Chondrocyte (in vitro differentiated cells): ENCODE data around the gene COLEC11. TPM values are rescaled to one million over a fixed set of nuclear protein-coding genes. Genes with fewer than 3 reads are reported as not detected.

Experiments used
- DNase-seq: peaks from one replicate; pipeline ENCODE4 v3.0.0; 2021; ENCODE audit warnings: mixed read lengths, low spot score
- H3K27ac Mint-ChIP-seq: one replicate; pipeline ENCODE4 v1.8.0; 2021; ENCODE audit warnings: mild to moderate bottlenecking, moderate library complexity, mixed read lengths; ENCODE audit not compliant: unreplicated experiment
- H3K27me3 Mint-ChIP-seq: 2 replicates; pipeline ENCODE4 v1.8.0; 2021; ENCODE audit warnings: low read depth, mixed read lengths
- H3K36me3 Mint-ChIP-seq: 2 replicates; pipeline ENCODE4 v1.8.0; 2021; ENCODE audit warnings: low read depth, mixed read lengths
- H3K4me1 Mint-ChIP-seq: 2 replicates; pipeline ENCODE4 v1.8.0; 2021; ENCODE audit warnings: low read depth, mild to moderate bottlenecking, mixed read lengths
- H3K4me3 Mint-ChIP-seq: one replicate; pipeline ENCODE4 v1.8.0; 2021; ENCODE audit warnings: mild to moderate bottlenecking, moderate library complexity, mixed read lengths; ENCODE audit not compliant: unreplicated experiment
- H3K9me3 Mint-ChIP-seq: 2 replicates; pipeline ENCODE4 v1.8.0; 2021; ENCODE audit warnings: low read depth, mixed read lengths
- total RNA-seq: library from RNA; stranded (reverse); gene quantifications from 3 replicates; pipeline ENCODE4 v1.2.1, GENCODE V29; 2021
- TF ChIP-seq, protein P1 (sequence below): fragments of 200-600 bp; sonication (generic); IDR thresholded peaks from 2 replicates; pipeline ENCODE4 v1.5.0; 2021; ENCODE audit warnings: antibody characterized with exemption, mild to moderate bottlenecking, moderate library complexity

Gene COLEC11
- total RNA-seq, 1 donor from 2014 or later = not detected

DNA sequence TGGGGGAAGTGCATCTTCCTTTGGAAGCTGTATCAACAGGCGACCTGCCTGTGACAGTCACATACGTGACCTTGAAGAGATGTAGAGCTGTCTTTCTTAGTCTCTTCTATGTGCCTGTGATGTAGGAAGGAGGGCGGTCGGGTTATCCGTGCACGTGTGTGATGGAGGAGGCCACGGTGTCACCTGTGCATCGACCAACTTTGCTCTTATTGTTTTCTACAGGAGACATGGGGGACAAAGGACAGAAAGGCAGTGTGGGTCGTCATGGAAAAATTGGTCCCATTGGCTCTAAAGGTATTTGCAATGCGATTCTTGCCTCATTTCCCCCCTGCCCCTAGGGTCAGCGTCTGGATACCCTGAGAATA lies 42.4 kb downstream of the COLEC11 start:
- Mint-ChIP-seq H3K4me3 (no peak overlapping the region), H3K4me1 (no peaks in the 10 kb centered on the region), H3K27me3 (peaks cover 33% of the 10 kb centered on the region), H3K36me3 (no peaks in the 10 kb centered on the region), H3K27ac (no peak overlapping the region), H3K9me3 (no peaks in the 10 kb centered on the region)
- TF ChIP-seq, protein P1, sequence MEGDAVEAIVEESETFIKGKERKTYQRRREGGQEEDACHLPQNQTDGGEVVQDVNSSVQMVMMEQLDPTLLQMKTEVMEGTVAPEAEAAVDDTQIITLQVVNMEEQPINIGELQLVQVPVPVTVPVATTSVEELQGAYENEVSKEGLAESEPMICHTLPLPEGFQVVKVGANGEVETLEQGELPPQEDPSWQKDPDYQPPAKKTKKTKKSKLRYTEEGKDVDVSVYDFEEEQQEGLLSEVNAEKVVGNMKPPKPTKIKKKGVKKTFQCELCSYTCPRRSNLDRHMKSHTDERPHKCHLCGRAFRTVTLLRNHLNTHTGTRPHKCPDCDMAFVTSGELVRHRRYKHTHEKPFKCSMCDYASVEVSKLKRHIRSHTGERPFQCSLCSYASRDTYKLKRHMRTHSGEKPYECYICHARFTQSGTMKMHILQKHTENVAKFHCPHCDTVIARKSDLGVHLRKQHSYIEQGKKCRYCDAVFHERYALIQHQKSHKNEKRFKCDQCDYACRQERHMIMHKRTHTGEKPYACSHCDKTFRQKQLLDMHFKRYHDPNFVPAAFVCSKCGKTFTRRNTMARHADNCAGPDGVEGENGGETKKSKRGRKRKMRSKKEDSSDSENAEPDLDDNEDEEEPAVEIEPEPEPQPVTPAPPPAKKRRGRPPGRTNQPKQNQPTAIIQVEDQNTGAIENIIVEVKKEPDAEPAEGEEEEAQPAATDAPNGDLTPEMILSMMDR = no peak
- DNase-seq = no peak

DNA sequence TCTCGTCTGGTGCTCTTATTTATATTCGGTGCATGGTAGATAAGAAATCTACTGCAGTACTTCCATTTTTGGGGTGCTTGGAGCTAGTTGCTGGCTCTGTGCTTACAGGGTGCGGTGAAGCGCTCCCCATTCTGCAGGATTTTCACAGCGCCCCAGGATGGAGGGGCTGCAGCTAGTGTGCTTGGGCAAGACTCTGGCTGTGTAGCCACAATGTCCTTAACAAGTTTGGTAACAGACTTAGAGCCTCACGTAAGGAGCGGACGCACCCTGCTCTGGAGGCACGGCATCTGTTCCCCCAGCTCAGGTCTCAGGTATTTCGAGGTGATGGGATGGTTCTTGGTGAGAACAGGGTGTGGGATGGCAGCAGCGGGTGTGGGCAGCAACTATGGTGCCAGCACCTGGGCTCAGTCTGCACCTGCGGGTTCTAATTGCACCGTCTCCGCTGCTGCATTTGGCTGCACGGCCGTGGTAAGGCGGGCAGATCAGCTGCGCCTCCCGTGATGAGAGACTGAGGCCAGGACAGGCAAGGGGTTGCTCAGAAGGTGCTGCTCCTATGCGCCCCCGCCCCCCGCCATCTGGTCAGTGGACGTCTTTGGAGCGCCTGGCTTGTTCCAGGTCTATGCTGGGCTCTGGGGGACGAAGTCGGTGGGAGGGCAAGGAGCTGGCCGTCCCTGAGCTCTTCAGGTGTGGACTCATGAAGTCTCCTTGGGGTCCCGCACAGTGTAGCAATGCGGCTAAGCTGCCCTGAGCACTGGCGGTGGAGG lies 43.0 kb downstream of the COLEC11 start:
- TF ChIP-seq, protein P1 = no peak
- Mint-ChIP-seq H3K9me3 (no peaks in the 10 kb centered on the region), H3K4me3 (no peak overlapping the region), H3K36me3 (no peaks in the 10 kb centered on the region), H3K27me3 (peaks cover 33% of the 10 kb centered on the region), H3K27ac (no peak overlapping the region), H3K4me1 (no peaks in the 10 kb centered on the region)
- DNase-seq = peak; percentile 86

DNA sequence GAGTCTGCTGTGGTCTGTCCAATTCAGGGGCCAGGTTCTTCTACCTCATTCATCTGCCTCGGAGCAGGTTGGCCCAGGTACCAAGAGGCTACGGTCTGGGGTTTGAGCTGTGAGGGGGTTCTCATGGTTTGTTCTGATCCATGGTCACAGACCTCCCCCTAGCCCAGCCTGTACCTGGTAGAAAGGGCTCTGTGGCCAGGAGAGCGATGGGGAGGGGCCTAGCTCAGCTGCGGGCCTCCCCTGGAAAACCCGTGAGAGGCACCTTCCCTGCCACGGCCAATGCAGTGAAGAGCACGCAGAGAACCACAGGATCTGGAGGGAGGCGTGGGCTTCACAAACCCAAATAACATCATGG lies 43.5 kb downstream of the COLEC11 start:
- TF ChIP-seq, protein P1 = no peak
- peak; percentile 54 for DNase-seq
- Mint-ChIP-seq H3K27me3 (peaks cover 29% of the 10 kb centered on the region), H3K4me1 (no peaks in the 10 kb centered on the region), H3K9me3 (no peaks in the 10 kb centered on the region), H3K27ac (no peak overlapping the region), H3K36me3 (no peaks in the 10 kb centered on the region), H3K4me3 (no peak overlapping the region)

DNA sequence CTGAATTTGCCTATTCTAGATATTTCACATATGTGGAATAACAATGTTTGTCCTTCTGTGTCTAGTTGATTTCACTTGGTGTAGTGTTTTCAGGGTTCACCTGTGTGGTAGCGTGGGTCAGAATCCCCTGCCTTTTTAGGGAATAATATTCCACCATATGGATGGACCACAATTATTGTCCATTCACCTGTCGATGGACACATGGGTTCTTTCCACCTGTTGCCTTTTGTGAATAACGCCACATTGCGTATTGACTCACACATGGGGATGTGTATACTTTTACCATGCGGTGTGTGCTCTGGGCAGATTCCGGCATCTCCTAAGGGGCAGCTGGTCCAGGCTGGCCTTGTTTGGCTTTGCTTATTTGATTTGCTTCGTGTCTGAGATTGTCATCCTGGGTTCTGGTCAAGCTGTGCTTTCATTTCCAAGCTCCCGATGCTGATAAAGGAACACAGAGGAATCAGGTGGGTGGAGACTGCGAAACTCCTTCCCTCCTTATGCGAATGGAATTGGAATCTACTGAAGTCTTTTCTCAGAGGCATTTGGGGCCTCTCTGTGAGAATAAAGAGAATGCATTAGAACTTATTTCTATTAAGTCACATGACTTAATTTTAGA lies 44.2 kb downstream of the COLEC11 start:
- Mint-ChIP-seq H3K27me3 (peaks cover 26% of the 10 kb centered on the region), H3K27ac (no peak overlapping the region), H3K36me3 (no peaks in the 10 kb centered on the region), H3K9me3 (no peaks in the 10 kb centered on the region), H3K4me3 (no peak overlapping the region), H3K4me1 (no peaks in the 10 kb centered on the region)
- DNase-seq = peak; percentile 20
- TF ChIP-seq, protein P1 = no peak

DNA sequence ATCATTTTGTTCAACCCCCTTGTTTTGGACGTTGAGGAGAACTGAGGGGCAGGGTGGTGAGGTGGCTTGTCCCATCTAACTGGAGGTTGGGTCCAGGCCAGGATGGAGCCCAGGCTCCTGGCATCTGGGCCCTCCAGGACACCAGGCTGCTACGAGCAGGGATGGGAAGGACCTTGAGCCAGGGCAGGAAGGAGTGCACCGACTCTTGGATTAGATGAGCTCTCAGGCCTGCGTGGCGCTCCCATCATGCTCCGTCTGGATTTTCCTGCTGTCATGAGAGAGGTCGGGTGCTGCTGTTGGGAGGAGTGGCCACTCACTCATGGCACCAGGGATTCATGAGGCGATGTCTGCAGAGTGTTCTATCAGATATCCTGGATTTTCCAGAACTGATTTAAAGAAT lies 44.7 kb downstream of the COLEC11 start:
- no peak overlapping the region for H3K4me3 Mint-ChIP-seq
- no peak overlapping the region for H3K27ac Mint-ChIP-seq
- TF ChIP-seq, protein P1 = no peak
- H3K4me1 Mint-ChIP-seq = no peaks in the 10 kb centered on the region
- H3K9me3 Mint-ChIP-seq = no peaks in the 10 kb centered on the region
- peaks cover 24% of the 10 kb centered on the region for H3K27me3 Mint-ChIP-seq
- DNase-seq = peak; percentile 52
- no peaks in the 10 kb centered on the region for H3K36me3 Mint-ChIP-seq
